NT2/D1 (cell line): ENCODE measurements around the gene ABHD4.
"Not testable (repeated sequence)": the region's sequence is repeated elsewhere in the genome, so short reads cannot be mapped to it uniquely, and the experiment has no call there.

ENCODE experiments used
- DNase-seq: peaks from one replicate; pipeline ENCODE4 v3.0.0-alpha.2; 2011; ENCODE audit warnings: low read depth, low spot score
- H3K27me3 ChIP-seq: 2 replicates; pipeline ENCODE4 v1.6.0; 2011; ENCODE audit warnings: mild to moderate bottlenecking; ENCODE audit not compliant: insufficient read length, insufficient read depth
- H3K36me3 ChIP-seq: 2 replicates; pipeline ENCODE4 v1.6.1; 2011; ENCODE audit warnings: mild to moderate bottlenecking, low read length, mixed read lengths; ENCODE audit not compliant: insufficient read depth, insufficient read length
- H3K4me1 ChIP-seq: 2 replicates; pipeline ENCODE4 v1.5.1; 2011; ENCODE audit not compliant: insufficient read depth, insufficient read length
- H3K4me3 ChIP-seq: 2 replicates; pipeline ENCODE4 v1.5.1; 2011; ENCODE audit warnings: low read depth; ENCODE audit not compliant: insufficient read length
- H3K9ac ChIP-seq: 2 replicates; pipeline ENCODE4 v1.6.0; 2011; ENCODE audit warnings: low read depth; ENCODE audit not compliant: insufficient read length
- H3K9me3 ChIP-seq: 2 replicates; pipeline ENCODE4 v1.5.1; 2011; ENCODE audit warnings: mild to moderate bottlenecking, low read length; ENCODE audit not compliant: insufficient read depth
- SUZ12 ChIP-seq: IDR thresholded peaks from 2 replicates; pipeline ENCODE4 v1.6.1; 2011; ENCODE audit not compliant: insufficient read length, insufficient read depth; ENCODE audit errors: extremely low read depth
- YY1 ChIP-seq: IDR thresholded peaks from 2 replicates; pipeline ENCODE4 v1.6.1; 2011; ENCODE audit not compliant: insufficient read length, insufficient read depth
- ZNF274 ChIP-seq: IDR thresholded peaks from 2 replicates; pipeline ENCODE4 v1.6.1; 2011; ENCODE audit warnings: mild to moderate bottlenecking, low read depth, low read length

The ABHD4 gene

GRCh38 chr14:22602862-22603261 lies 4.8 kb downstream of the ABHD4 start:
- peaks cover 65% of the 10 kb centered on the region for H3K36me3 ChIP-seq
- no peaks in the 10 kb centered on the region for H3K9me3 ChIP-seq
- H3K4me3 ChIP-seq, result no peak overlapping the region
- no peaks in the 10 kb centered on the region for H3K27me3 ChIP-seq
- TF ChIP-seq YY1 (no peak), SUZ12 (no peak), ZNF274 (no peak)
- no peaks in the 10 kb centered on the region for H3K4me1 ChIP-seq
- no peak for DNase-seq
- H3K9ac ChIP-seq, result no peak overlapping the region

- H3K4me1 ChIP-seq, result no peaks in the 10 kb centered on the region
- H3K36me3 ChIP-seq, result peaks cover 89% of the 10 kb centered on the region
- DNase-seq, result no peak
Measured at GRCh38 chr14:22606380-22606779, 8.3 kb downstream of the ABHD4 start.

GRCh38 chr14:22607291-22607690 lies 9.2 kb downstream of the ABHD4 start:
- no peak for DNase-seq
- no peaks in the 10 kb centered on the region for H3K4me1 ChIP-seq
- peaks cover 86% of the 10 kb centered on the region for H3K36me3 ChIP-seq
- TF ChIP-seq ZNF274 (no peak), YY1 (no peak), SUZ12 (no peak)
- no peaks in the 10 kb centered on the region for H3K27me3 ChIP-seq
- H3K9ac ChIP-seq, result no peak overlapping the region
- no peak overlapping the region for H3K4me3 ChIP-seq
- H3K9me3 ChIP-seq, result no peaks in the 10 kb centered on the region

More at GRCh38 chr14:22606380-22606779, 8.3 kb downstream of the ABHD4 start:
- Histone ChIP-seq H3K9me3 (no peaks in the 10 kb centered on the region), H3K4me3 (no peak overlapping the region), H3K9ac (no peak overlapping the region), H3K27me3 (no peaks in the 10 kb centered on the region)
- TF ChIP-seq YY1 (no peak), SUZ12 (no peak), ZNF274 (no peak)

GRCh38 chr14:22610931-22611330 lies 12.8 kb downstream of the ABHD4 start:
- Histone ChIP-seq H3K27me3 (no peaks in the 10 kb centered on the region), H3K36me3 (peaks cover 52% of the 10 kb centered on the region), H3K9ac (no peak overlapping the region), H3K4me1 (no peaks in the 10 kb centered on the region), H3K9me3 (no peaks in the 10 kb centered on the region), H3K4me3 (no peak overlapping the region)
- TF ChIP-seq ZNF274 (no peak), SUZ12 (no peak)
- no peak for DNase-seq

GRCh38 chr14:22613106-22613695 lies 15.1 kb downstream of the ABHD4 start:
- no peak for DNase-seq
- H3K9ac ChIP-seq, result no peak overlapping the region
- TF ChIP-seq YY1 (no peak), SUZ12 (no peak), ZNF274 (no peak)
- no peaks in the 10 kb centered on the region for H3K9me3 ChIP-seq
- H3K4me1 ChIP-seq, result no peaks in the 10 kb centered on the region
- H3K4me3 ChIP-seq, result no peak overlapping the region
- no peaks in the 10 kb centered on the region for H3K27me3 ChIP-seq
- peaks cover 33% of the 10 kb centered on the region for H3K36me3 ChIP-seq

GRCh38 chr14:22613736-22614239 lies 15.7 kb downstream of the ABHD4 start:
- Histone ChIP-seq H3K4me1 (no peaks in the 10 kb centered on the region), H3K27me3 (no peaks in the 10 kb centered on the region), H3K9me3 (no peaks in the 10 kb centered on the region), H3K4me3 (no peak overlapping the region), H3K36me3 (peaks cover 28% of the 10 kb centered on the region), H3K9ac (no peak overlapping the region)
- TF ChIP-seq ZNF274 (no peak), YY1 (no peak), SUZ12 (no peak)
- DNase-seq, result no peak

- TF ChIP-seq ZNF274 (no peak), SUZ12 (no peak), YY1 (no peak)
- no peaks in the 10 kb centered on the region for H3K9me3 ChIP-seq
- no peaks in the 10 kb centered on the region for H3K27me3 ChIP-seq
- DNase-seq, result no peak
- no peak overlapping the region for H3K4me3 ChIP-seq
- no peaks in the 10 kb centered on the region for H3K4me1 ChIP-seq
- H3K36me3 ChIP-seq, result peaks cover 26% of the 10 kb centered on the region
- H3K9ac ChIP-seq, result no peak overlapping the region
Measured at GRCh38 chr14:22614240-22614799, 16.2 kb downstream of the ABHD4 start.

- H3K36me3 ChIP-seq, result peaks cover 12% of the 10 kb centered on the region
- H3K4me1 ChIP-seq, H3K27me3 ChIP-seq, DNase-seq, H3K9ac ChIP-seq, H3K9me3 ChIP-seq, H3K4me3 ChIP-seq: not testable (repeated sequence)
Measured at GRCh38 chr14:22615765-22616164, 17.7 kb downstream of the ABHD4 start.
